Aorta (tissue), 5 donors: ENCODE results near the gene TNFRSF19. TPM values are rescaled to one million over a fixed set of nuclear protein-coding genes. Genes with fewer than 3 reads are reported as not detected.
"Not testable (repeated sequence)": the region's sequence is repeated elsewhere in the genome, so short reads cannot be mapped to it uniquely, and the experiment has no call there.

Source experiments
- ATAC-seq: fragments of 200-7000 bp; cut with Tn5 transposase; one replicate; pipeline ENCODE4 v1.9.1; 2022; ENCODE audit warnings: moderate library complexity; ENCODE audit not compliant: low FRiP score
- DNase-seq, 2 donors: peaks; one replicate each; pipeline ENCODE4 v3.0.0-alpha.2; 2020
- H3K27ac ChIP-seq, 2 donors: one replicate each; pipeline ENCODE4 v1.5.1; 2013; ENCODE audit warnings: low read length in 2 of 2, mild to moderate bottlenecking in 2 of 2, moderate library complexity in 2 of 2, control low read depth in 1 of 2, inconsistent platforms in 1 of 2, low read depth in 1 of 2
- H3K27me3 ChIP-seq, 2 donors: one replicate each; pipeline ENCODE4 v1.6.1; 2013; ENCODE audit warnings: control low read depth in 1 of 2, low read length in 1 of 2, mild to moderate bottlenecking in 1 of 2, moderate library complexity in 1 of 2; ENCODE audit not compliant: insufficient read depth in 2 of 2, control insufficient read depth in 1 of 2
- H3K36me3 ChIP-seq, 2 donors: one replicate each; pipeline ENCODE4 v1.6.1; 2013; ENCODE audit warnings: control low read depth in 1 of 2, low read length in 1 of 2, mild to moderate bottlenecking in 1 of 2; ENCODE audit not compliant: insufficient read depth in 2 of 2, control insufficient read depth in 1 of 2
- H3K4me1 ChIP-seq, 2 donors: one replicate each; pipeline ENCODE4 v1.6.1; 2013; ENCODE audit warnings: low read length in 2 of 2, control low read depth in 1 of 2, mild to moderate bottlenecking in 1 of 2, moderate library complexity in 1 of 2; ENCODE audit not compliant: insufficient read depth in 2 of 2, control insufficient read depth in 1 of 2
- H3K4me3 ChIP-seq, 2 donors: one replicate each; pipeline ENCODE4 v1.5.1; 2013; ENCODE audit warnings: low read length in 2 of 2, control low read depth in 1 of 2, mild to moderate bottlenecking in 1 of 2
- H3K9me3 ChIP-seq: one replicate; pipeline ENCODE4 v1.6.1; 2013; ENCODE audit warnings: mild to moderate bottlenecking, low read length; ENCODE audit not compliant: control insufficient read depth
- WGBS, 2 donors: extraction: QIAGEN DNeasy Blood & Tissue Kit; methylation state at CpG; one replicate each; pipeline ENCODE4 v1.1.7; 2013; 5-methylcytosine and 5-hydroxymethylcytosine counted together
- intact Hi-C, 2 donors: fragments of 100-400 bp; cut with DNase I; formaldehyde crosslinking; loops; one replicate each; pipeline versions ENCODE4 v1.14.2 to v1.15.0; 2022
- polyA plus RNA-seq, 2 donors: library from polyadenylated mRNA; stranded (reverse); fragments of 200-250 nt; gene quantifications; one replicate each; pipeline ENCODE4 v1.2.3, GENCODE V29; 2013
- total RNA-seq, 2 donors: library from RNA; stranded (reverse); fragmentation: NEBNext Ultra II Directional; extraction: Animal tissue kit (Norgen Biotek cat#: 25700); gene quantifications; one replicate each; pipeline ENCODE4 v1.2.1, GENCODE V29; 2021
- donor health status: healthy with polysubstance abuse.
- donor health status: Bipolar disorder and iron deficiency.
- donor health status: DM: no; HTN: no; CAD: no.
- donor health status: DM: no; HTN: no; CAD: no.
- donor health status: DM: yes; HTN: yes; CAD: no.

TNFRSF19 gene
- total and polyA plus RNA-seq, 4 donors = 0.38 to 4.3 (median 1.9) TPM

- Histone ChIP-seq H3K4me3 (no peak overlapping the region), H3K4me1 (no peaks in the 10 kb centered on the region), H3K36me3 (no peaks in the 10 kb centered on the region), H3K9me3 (no peaks in the 10 kb centered on the region), H3K27me3 (no peaks in the 10 kb centered on the region), H3K27ac (no peak overlapping the region)
- WGBS, 2 donors = 66 to 77% methylated on average over 7 of the region's 7 CpGs
- DNase-seq = no peak
- ATAC-seq = no peak
- intact Hi-C loops = no loop called here
These were observed 18.5 kb downstream of the TNFRSF19 start for GRCh38 chr13:23588666-23589065.

- Histone ChIP-seq H3K27ac (no peak overlapping the region), H3K9me3 (no peaks in the 10 kb centered on the region), H3K4me3 (no peak overlapping the region), H3K36me3 (no peaks in the 10 kb centered on the region), H3K4me1 (no peaks in the 10 kb centered on the region), H3K27me3 (no peaks in the 10 kb centered on the region)
- no peak for DNase-seq
- WGBS, 2 donors = 86 to 97% methylated on average over 5 of the region's 5 CpGs
- no peak for ATAC-seq
- intact Hi-C loops = no loop called here
These were observed 22.4 kb downstream of the TNFRSF19 start for GRCh38 chr13:23592596-23592995.

GRCh38 chr13:23593148-23593547 lies 22.9 kb downstream of the TNFRSF19 start:
- no peak for DNase-seq
- 86 to 97% methylated on average over 2 of the region's 2 CpGs for WGBS, 2 donors
- no peak overlapping the region for H3K4me3 ChIP-seq
- H3K36me3 ChIP-seq = no peaks in the 10 kb centered on the region
- intact Hi-C loops = no loop called here
- ATAC-seq = no peak
- no peak overlapping the region for H3K27ac ChIP-seq
- no peaks in the 10 kb centered on the region for H3K4me1 ChIP-seq
- H3K9me3 ChIP-seq = no peaks in the 10 kb centered on the region
- H3K27me3 ChIP-seq = no peaks in the 10 kb centered on the region

GRCh38 chr13:23594290-23594689 lies 24.1 kb downstream of the TNFRSF19 start:
- H3K36me3 ChIP-seq, H3K9me3 ChIP-seq, H3K4me3 ChIP-seq, H3K4me1 ChIP-seq, DNase-seq, H3K27me3 ChIP-seq, intact Hi-C loops, ATAC-seq, H3K27ac ChIP-seq: not testable (repeated sequence)
- WGBS, 2 donors = 74 to 94% methylated on average over 2 of the region's 2 CpGs

- intact Hi-C loops = no loop called here
- DNase-seq (no peak), ATAC-seq (no peak)
- Histone ChIP-seq H3K4me1 (no peaks in the 10 kb centered on the region), H3K27ac (no peak overlapping the region), H3K4me3 (no peak overlapping the region), H3K9me3 (peaks cover 2% of the 10 kb centered on the region), H3K27me3 (no peaks in the 10 kb centered on the region), H3K36me3 (no peaks in the 10 kb centered on the region)
- WGBS, 2 donors = 62 to 77% methylated on average over 1 of the region's 1 CpG
These were observed 28.2 kb downstream of the TNFRSF19 start for GRCh38 chr13:23598369-23598768.

GRCh38 chr13:23599083-23599925 lies 29.1 kb downstream of the TNFRSF19 start:
- peaks cover 2% of the 10 kb centered on the region for H3K9me3 ChIP-seq
- no peak overlapping the region for H3K27ac ChIP-seq
- no peaks in the 10 kb centered on the region for H3K36me3 ChIP-seq
- 82 to 84% methylated on average over 3 of the region's 3 CpGs for WGBS, 2 donors
- no peaks in the 10 kb centered on the region for H3K27me3 ChIP-seq
- intact Hi-C loops = no loop called here
- H3K4me1 ChIP-seq = no peaks in the 10 kb centered on the region
- H3K4me3 ChIP-seq = no peak overlapping the region
- no peak for ATAC-seq
- no peak for DNase-seq

- intact Hi-C loops = no loop called here
- WGBS, 2 donors = 78 to 82% methylated on average over 3 of the region's 3 CpGs
- Histone ChIP-seq H3K36me3 (no peaks in the 10 kb centered on the region), H3K27ac (no peak overlapping the region), H3K9me3 (peaks cover 2% of the 10 kb centered on the region), H3K27me3 (no peaks in the 10 kb centered on the region), H3K4me3 (no peak overlapping the region), H3K4me1 (no peaks in the 10 kb centered on the region)
- DNase-seq (no peak), ATAC-seq (no peak)
These were observed 29.9 kb downstream of the TNFRSF19 start for GRCh38 chr13:23600100-23600499.

GRCh38 chr13:23600534-23600933 lies 30.3 kb downstream of the TNFRSF19 start:
- no peak overlapping the region for H3K27ac ChIP-seq
- H3K36me3 ChIP-seq = no peaks in the 10 kb centered on the region
- intact Hi-C loops = no loop called here
- peaks cover 2% of the 10 kb centered on the region for H3K9me3 ChIP-seq
- no peak for ATAC-seq
- no peak overlapping the region for H3K4me3 ChIP-seq
- DNase-seq = no peak
- no peaks in the 10 kb centered on the region for H3K27me3 ChIP-seq
- H3K4me1 ChIP-seq = no peaks in the 10 kb centered on the region

- ATAC-seq (no peak), DNase-seq (no peak)
- intact Hi-C loops = no loop called here
- H3K27me3 ChIP-seq = no peaks in the 10 kb centered on the region
- WGBS, 2 donors = 65 to 89% methylated on average over 3 of the region's 3 CpGs
- peaks cover 0 to 2% of the 10 kb centered on the region in 2 donors for H3K4me1 ChIP-seq
- no peak overlapping the region for H3K4me3 ChIP-seq
- no peak overlapping the region for H3K27ac ChIP-seq
- H3K36me3 ChIP-seq = no peaks in the 10 kb centered on the region
- no peaks in the 10 kb centered on the region for H3K9me3 ChIP-seq
These were observed 35.6 kb downstream of the TNFRSF19 start for GRCh38 chr13:23605831-23606230.
